HG03442 (cell line): ENCODE results near the gene PRMT9.

Source experiments
- ATAC-seq: cut with Tn5 transposase; IDR thresholded peaks from one replicate; pipeline ENCODE4 v1.9.1; 2021; ENCODE audit warnings: mild to moderate bottlenecking, moderate library complexity; ENCODE audit not compliant: unreplicated experiment

The PRMT9 gene

DNA sequence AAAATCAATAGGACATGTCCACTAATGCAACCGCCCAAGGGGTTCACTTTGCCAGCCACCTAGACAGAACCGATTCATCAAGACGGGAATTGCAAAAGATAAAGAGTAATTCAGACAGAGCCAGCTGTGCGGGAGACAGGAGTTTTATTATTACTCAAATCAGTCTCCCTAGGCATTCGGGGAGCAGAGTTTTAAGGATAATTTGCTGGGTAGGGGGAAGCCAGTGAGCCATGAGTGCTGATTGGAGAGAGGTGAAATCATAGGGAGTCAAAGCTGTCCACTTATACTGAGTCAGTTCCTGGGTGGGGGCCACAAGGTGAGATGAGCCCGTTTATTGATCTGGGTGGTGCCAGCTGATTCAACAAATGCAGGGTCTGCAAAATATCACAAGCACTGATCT lies 58.2 kb downstream of the PRMT9 start:
- no peak for ATAC-seq

DNA sequence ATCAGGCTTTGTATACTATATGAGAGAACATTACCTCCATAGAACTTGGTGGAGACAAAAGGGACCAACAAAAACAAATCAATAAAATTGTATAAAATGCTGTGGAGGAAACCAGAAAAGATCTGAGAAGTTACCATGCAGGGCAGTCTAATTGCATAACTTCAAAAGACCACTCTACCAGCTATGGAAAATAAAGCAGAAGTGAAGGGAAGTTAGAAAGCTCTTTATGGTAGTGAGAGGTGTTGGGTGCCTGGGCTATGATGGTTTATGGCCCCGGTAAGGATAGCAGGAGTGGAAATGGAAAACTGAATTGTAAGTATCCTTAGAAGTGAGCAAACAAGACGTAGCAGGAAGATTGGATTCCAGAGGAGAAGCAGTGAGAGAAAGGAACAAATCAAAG lies 63.6 kb downstream of the PRMT9 start:
- ATAC-seq = no peak

DNA sequence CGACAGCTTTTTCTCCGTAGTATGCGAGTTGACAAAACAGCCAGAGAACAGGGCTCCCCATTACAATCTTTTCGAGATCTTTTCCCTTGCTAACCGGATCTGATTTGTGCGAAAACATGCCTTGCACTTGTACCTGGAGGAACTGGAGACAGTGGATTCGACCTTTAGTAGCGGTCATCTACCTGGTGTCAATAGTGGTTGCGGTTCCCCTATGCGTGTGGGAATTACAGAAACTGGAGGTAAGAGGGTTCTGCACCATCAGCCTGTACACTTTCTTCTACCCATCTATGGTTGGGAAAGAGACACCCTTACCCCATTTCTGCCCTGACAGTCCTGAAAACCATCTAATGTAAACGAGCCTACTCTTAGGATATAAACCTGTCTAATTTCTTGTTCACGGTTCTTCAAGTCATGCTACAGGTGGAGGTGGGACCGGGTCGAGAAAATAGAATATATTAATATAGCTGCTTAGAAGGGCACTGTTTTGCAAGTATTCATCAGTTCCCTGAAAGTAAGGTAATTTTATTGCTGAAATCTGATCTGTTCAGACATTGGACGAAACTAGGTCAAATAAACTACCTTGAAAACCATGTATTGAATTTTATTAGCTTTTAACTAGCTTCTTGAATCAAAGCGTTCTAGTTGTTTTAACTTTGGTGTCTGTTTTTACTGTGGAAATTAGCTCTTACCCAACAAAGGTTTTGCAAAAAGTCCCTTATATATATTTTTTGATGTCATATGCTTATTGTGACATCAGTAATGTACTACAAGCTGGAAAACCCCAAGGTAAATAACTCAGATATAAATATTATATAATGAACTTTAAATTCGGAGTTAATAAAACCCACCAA lies 65.9 kb downstream of the PRMT9 start:
- peak; percentile 8 for ATAC-seq

DNA sequence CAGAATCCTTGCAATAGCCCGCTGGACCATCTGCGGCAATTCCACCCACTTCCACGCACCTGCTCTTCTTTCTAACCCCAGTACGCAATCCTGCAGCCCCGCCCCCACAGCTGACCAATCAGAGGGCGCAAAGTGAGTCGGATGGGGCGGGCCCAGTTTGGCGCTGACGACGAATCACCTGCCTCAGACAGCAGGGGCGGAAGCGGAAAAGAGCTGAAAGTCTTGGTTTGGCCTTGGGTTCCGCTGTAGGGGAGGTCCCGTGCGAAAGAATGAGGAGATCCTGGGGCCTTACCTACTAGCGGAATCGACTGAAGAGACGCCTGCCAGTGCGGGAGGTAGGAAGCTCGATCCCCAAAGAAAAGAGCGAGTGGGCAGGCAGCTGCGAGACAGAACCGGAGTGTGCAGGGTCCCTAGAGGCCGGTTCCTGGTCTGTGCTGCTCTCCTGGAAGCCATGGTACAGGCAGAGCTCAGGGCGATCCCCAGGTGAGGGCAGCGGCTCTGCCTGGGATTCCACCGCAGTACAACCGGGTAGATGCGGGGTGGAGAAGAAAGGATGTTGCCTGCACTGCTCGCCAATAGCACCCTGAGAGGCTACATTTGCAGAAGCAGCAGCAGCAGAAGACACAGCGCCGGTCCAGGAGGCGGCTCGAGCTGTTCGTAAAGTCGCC lies 66.7 kb downstream of the PRMT9 start, which contains the start of gene TMEM184C:
TSS of gene TMEM184C (plus strand) at position 225 of the 668 bp plus-strand sequence. CDS start 560 bp downstream, outside the sequence.
- ATAC-seq = peak; percentile 99

DNA sequence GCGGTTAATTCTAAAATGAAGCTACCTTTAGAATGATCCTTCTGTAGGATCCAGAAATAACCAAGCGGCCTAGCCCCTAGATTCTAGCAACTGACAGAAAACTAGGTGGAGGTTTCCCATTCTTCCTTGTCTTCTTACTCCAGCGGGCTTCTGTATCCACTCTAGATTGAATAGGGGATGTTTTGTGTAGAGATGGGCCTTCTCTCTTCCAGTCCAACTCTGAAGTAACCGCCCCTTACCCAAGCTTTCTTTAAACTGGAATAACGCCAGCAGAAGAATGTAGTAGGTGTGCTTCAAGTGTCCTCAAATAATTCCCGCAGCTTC lies 67.2 kb downstream of the PRMT9 start:
- ATAC-seq = peak; percentile 2

DNA sequence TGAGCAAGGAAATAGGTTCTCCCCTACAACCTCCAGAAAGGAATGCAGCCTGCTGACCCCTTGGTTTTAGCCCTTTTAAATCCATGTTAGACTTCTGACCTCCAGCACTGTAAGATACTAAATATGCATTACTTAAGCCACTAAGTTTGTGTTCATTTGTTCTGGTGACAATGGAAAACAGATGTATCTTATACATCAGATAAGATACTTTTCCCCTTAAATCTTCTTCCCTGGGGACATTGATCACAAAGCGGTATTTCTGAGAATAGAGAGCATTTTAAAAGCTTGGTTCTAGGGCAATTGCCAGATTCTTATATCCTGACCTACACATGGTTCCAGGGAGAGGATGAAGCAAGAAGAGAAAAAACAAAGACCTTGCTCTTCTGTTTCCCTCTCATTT lies 73.3 kb downstream of the PRMT9 start:
- ATAC-seq = no peak

DNA sequence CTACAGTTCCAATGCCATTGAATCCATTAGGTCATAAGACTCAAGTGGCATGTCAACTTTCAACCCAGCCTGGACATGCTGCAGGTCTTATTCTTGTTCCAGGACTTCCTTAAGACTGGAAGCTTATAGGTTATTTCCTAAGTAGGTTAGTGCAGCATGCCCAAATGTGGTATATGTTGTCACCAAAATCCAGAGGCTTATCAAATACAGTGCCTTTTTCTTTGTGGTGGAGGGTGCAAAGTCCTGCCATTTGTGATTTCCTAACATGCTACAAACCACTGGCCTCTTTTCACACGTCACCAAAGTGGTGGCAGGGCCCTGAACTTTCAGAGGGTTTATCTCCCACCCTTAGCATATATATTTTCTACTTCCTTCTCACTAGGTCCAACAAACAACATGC lies 76.5 kb downstream of the PRMT9 start:
- no peak for ATAC-seq

DNA sequence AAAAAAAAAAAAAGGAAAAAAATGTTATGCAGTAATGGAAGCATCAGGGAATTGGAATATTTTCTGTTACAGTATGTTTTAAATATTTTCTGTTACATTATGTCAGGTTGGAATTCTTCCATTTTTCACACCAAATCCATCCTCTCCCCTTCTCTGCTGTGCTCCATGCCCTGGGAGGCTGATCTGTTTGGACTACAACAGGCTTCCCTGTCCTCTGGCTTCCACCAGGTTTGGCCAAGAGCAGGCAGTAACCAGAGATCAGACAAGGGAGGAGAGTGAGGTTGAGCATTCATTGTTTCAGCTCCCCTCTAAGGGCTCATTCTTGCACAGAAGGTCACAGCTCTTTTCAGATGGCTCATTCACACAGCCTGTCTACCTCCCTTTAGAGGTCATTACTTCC lies 78.5 kb downstream of the PRMT9 start:
- ATAC-seq = no peak

DNA sequence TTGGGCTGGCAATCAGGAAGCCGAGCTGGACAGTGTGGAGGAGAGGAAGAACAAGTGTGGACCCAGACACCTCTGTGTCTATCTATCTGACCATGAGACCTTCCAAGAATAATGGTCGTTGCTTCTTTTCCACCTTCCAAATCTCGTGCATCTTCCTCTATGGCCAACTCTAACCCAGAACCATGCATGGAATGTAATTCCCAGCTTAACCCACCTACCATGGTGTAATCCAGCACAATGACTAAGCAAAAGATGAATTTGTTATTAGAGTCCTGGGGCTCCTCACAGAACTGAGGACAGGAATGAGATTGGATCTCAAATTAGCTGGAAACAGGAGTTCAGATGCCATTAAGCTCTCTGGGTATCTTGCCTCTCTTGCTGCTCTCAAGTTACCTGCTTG lies 84.2 kb downstream of the PRMT9 start:
- ATAC-seq = no peak

DNA sequence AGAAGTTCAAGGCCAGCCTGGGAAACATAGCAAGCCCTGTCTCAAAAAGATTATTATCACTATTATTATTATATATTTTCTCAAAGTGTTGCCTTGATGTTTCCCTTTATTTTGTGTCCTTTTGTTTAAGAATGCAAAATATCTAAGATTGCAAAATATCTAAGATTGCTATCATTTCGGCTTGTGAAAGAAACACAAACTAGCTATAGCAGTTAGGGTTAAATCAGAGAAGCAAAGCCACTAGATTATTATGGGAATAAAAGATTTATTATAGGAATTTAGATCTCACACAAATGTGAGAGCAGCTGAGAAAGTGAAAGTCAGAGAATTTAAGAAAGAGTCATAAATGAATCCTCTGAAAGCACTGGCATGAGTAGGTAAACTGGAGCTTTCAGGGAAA lies 84.8 kb downstream of the PRMT9 start:
- no peak for ATAC-seq

DNA sequence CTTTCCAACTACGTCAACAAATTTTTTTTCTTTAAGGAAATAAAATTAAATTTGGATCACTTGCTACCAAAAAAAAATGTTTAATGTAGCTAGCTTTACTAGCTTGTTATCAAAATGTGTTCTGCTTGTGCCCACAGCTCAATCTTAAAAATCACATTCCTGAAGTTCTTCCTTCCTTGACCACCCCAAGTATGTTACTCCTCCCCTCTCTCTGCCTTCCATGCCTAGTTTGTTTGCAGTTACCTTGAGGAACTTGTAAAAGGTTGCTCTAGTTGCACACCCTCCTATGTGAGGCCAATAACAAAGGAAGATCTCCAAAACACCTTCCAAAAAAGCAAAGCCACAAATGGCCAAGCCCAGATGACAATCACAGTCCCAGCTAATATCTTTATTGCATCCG lies 86.4 kb downstream of the PRMT9 start:
- ATAC-seq = no peak

DNA sequence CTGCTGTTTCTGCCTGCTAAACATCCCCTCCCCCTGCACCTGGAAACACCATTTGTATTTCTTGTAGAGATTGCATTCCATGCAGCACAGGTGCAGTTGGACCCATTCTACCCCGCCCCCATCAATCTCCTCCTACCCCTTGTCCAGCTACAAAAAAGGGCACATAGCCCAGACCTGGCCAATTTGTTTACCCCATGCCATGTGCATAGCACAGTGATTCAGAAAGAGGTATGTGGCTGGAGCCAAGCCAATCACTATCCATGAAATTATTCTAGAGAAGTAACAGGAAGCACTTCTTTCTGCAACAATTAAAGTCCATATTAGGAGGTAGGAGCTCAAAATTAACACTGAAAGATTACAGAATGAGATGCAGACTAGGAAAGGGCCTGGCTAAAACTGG lies 87.0 kb downstream of the PRMT9 start:
- no peak for ATAC-seq

DNA sequence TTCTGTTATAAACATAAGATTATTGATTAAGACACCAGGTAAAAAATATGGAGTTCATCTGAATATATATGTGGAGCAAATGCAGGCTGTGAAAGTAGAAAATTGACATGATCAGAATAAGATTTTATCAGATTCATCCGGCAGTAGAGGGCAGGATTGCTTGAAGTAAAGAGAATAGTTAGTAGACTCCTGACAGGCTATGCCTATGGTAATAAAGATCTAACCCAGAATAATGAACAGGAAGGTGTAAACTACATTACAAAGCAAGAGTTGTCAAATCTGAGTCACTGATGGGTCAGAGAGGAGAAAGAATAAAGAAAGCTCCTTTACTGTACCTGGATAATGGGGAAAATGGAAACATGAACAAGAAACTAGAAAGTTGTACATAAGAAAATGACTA lies 87.6 kb downstream of the PRMT9 start:
- no peak for ATAC-seq

DNA sequence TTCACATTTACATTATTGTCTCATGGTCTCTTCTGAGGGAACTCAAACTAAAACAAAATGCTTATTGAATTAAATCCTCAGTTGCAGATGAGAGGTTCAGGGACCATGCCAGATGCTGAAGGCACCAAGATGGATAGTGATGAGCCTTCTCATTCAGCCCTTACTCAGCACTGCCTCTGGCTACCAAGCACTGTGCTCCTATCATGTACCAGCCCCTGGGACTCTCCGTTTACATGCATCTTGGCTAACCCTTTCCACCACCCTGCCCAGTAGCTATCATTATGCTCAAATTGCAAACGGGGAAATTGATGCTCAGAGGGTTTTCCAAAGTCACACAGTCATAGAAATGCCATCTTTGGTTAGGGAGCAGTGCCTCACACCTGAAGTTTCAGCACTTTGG lies 89.4 kb downstream of the PRMT9 start:
- no peak for ATAC-seq

DNA sequence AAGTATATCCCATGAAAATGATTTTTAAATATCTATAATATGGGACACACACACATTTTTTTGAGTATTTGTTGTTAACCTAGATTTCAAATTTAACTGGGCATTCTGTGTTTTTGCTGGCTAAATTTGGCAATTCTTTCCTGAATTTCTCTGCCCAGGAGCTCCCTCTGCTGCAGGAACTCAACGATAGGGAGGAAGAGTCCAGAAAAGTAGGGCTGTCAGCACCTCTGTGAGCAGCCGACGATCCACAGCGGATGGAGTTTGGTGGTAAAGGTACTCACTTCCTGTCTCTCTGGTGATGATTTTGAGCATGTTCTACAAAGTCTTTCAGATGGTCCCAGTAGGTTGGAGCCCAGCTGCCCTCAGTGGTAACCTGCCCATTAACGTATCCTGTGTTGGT lies 89.9 kb downstream of the PRMT9 start:
- no peak for ATAC-seq

DNA sequence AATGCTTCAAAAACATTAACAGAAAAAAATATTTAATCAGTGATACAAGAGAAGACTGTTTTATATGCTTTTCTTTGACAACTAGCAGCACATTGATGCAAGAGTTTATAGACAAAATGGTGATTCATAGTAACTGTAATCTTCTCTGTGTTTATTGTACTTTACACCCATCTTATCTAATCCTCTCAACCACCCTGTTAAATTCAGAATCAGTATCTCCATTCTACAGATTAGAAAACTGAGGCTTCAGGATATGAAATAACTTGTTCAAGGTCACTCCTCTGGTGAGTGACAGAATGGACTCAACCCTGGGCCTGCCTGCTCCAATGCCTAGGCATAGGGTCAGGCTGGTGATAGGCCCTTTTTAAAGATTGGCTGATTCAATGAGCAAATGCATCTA lies 92.9 kb downstream of the PRMT9 start:
- ATAC-seq = no peak

DNA sequence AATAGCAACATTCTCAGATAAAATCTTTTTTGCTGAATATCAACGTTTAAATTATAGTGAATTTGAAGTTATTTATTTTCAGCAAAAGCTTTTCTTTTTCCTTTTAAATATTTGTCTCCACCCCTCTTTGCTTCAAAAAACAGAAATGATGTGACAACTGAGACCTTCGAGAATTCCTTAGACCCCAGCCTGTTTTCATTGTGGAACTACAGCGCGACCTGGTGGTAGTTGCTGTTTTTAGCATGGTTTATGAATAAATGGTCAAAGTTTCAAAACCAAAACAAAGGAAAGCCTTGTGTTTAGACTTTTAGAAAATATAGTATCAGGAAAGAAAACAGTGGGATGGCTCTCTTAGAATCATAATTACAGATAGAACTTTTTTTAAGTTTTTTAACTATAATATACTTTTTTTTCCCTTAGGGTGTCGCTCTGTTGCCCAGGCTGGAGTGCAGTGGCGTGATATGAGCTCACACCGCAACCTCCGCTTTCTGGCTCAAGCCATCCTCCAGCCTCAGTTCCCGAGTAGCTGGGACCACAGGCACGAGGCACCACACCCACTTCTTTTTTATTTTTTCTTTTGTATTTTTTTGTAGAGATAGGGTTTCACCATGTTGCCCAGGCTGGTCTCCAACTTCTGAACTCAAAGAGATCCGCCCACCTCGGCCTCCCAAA lies 93.6 kb downstream of the PRMT9 start:
- peak; percentile 51 for ATAC-seq

DNA sequence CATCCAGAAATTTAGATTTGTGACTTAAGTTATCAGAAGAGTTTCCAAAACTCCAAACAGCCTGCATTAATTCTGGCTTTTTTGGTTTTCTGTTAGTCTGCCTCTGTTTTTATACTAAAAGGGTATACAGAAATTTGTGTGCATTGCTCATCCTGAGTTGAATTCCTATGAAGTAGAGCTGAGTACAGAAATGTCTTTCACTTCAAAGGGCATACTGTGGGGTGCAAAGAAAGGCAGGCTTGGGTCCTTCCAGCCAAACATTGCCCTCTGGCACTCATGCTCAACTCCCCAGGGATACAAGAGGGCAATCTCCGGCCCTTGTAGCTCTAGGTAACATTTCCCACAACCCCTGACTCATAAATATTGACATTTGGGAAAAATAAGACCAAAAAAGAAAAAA lies 94.4 kb downstream of the PRMT9 start:
- ATAC-seq = no peak
